ENCODE results near the gene PSME4.
"Not testable (repeated sequence)": the region's sequence is repeated elsewhere in the genome, so short reads cannot be mapped to it uniquely, and the experiment has no call there.

The PSME4 gene

GRCh38 chr2:53854678-53855077, 116.1 kb downstream of the PSME4 start:
- no peak for DNase-seq (ENCODE audit: low read depth)
- no peak overlapping the region for H3K4me3 ChIP-seq (ENCODE audit: low read depth, low read length)

DNA sequence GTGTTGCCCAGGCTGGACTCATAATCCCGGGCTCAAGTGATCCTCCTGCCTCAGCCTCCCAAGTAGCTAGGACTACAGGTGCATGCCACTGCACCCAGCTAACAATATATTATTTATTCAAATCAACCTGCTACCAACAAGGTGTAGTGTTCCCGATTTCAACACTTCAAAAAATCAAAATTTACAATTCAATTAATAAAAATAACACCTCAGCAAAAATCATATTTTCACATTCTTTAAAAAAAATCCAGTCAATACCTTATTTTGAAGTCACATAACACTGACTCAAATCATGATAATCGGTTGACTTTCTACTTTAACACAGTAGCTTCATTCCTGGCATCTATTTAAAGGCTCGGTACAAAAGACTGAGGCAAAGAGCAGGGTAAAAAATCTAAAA, 118.3 kb downstream of the PSME4 start:
- no peak overlapping the region for H3K4me3 ChIP-seq (ENCODE audit: low read depth, low read length)
- no peak for DNase-seq (ENCODE audit: low read depth)

- not testable (repeated sequence) for H3K4me3 ChIP-seq (ENCODE audit: low read depth, low read length); DNase-seq (ENCODE audit: low read depth)
Measured at GRCh38 chr2:53851052-53851757, 119.6 kb downstream of the PSME4 start.

DNA sequence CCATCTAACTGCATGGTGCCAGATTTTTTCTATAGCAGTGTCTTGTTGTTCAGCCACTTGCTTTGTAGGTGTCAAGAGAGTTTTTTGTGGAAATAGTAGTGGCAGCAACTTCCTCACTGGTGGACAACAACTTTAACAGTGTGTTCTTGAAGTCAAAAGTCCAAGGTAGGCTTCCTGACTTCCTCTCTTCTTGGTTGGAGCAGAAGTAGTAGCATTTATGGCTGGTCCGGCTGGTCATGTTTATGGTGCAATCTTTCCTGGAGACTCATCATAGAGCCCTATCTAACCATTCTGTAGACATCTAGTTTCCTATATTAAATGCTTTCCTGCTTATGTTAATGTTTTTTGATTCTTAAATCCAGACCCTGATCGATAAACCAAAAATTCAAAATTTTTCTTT, 122.7 kb downstream of the PSME4 start:
- no peak for DNase-seq (ENCODE audit: low read depth)
- H3K4me3 ChIP-seq (ENCODE audit: low read depth, low read length), result no peak overlapping the region

DNA sequence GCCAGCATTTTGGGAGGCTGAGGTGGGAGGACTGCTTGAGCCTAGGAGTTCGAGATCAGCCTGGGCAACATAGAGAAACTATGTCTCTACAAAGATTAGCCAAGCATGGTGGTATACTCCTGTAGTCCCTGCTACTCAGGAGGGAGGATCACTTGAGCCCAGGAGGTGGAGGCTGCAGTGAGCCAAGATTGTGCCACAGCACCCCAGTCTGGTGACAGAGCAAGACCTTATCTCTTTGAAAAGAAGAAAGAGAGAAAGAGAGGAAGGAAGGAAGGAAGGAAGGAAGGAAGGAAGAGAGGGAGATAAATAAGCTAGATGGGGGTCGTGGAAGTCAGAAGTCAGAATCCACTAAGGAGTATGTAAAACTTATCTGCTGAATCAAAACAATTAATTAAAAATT, 127.2 kb downstream of the PSME4 start:
- no peak for DNase-seq (ENCODE audit: low read depth)
- H3K4me3 ChIP-seq (ENCODE audit: low read depth, low read length), result no peak overlapping the region

DNA sequence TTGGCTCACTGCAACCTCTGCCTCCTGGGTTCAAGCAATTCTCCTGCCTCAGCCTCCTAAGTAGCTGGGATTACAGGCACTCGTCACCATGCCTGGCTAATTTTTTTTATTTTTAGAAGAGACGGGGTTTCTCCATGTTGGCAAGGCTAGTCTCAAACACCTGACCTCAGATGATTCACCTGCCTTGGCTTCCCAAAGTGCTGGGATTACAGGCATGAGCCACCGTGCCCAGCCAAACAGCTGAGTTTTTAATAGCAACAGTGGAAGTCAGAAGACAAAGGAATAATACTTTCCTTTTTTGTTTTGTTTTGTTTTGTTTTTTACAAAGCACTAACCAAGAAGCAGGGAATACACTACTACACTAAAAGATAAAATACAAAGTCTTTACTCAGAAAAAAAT, 127.9 kb downstream of the PSME4 start:
- DNase-seq (ENCODE audit: low read depth), result no peak
- no peak overlapping the region for H3K4me3 ChIP-seq (ENCODE audit: low read depth, low read length)

DNA sequence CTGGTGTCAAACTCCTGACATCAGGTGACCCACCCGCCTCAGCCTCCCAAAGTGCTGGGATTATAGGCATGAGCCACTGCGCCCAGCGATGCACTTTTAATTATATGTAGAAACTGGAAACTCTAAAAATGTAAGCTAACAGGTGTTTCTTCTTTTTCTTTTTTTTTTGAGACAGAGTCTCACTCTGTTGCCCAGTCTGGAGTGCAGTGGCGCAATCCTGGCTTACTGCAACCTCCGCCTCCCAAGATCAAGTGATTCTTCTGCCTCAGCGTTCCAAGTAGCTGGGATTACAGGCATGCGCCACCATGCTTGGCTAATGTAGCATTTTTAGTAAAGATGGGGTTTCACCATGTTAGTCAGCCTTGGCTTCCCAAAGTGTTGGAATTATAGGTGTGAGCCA, 129.1 kb downstream of the PSME4 start:
- DNase-seq (ENCODE audit: low read depth); H3K4me3 ChIP-seq (ENCODE audit: low read depth, low read length): not testable (repeated sequence)

DNA sequence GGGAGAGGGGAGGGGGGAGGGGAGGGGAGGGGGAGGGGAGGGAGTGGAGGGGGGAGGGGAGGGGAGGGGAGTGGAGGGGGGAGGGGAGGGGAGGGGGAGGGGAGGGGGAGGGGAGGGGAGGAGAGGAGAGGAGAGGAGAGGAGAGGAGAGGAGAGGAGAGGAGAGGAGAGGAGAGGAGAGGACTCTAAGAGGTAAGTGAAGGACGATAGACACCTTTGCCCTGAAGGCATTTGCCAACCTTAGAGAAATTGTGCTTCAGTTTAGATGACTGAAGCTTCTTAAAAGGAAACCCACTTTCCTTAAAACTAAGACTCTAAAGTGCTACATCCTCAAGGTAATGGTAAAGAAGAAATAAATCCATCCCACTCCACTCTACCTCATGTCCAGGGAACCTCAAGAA, 130.2 kb downstream of the PSME4 start:
- no peak overlapping the region for H3K4me3 ChIP-seq (ENCODE audit: low read depth, low read length)
- DNase-seq (ENCODE audit: low read depth), result no peak

DNA sequence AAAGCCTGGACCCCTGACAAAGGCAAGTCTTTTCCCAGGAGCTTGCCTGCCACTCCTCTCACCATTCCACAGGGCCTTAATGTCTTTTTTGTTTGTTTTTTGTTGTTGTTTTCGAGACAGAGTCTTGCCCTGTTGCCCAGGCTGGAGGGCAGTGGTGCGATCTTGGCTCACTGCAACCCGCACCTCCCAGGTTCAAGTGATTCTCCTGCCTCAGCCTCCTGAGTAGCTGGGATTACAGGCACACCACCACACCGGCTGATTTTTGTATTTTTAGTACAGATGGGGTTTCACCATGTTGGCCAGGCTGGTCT, 140.9 kb downstream of the PSME4 start:
- not testable (repeated sequence) for H3K4me3 ChIP-seq (ENCODE audit: low read depth, low read length); DNase-seq (ENCODE audit: low read depth)

DNA sequence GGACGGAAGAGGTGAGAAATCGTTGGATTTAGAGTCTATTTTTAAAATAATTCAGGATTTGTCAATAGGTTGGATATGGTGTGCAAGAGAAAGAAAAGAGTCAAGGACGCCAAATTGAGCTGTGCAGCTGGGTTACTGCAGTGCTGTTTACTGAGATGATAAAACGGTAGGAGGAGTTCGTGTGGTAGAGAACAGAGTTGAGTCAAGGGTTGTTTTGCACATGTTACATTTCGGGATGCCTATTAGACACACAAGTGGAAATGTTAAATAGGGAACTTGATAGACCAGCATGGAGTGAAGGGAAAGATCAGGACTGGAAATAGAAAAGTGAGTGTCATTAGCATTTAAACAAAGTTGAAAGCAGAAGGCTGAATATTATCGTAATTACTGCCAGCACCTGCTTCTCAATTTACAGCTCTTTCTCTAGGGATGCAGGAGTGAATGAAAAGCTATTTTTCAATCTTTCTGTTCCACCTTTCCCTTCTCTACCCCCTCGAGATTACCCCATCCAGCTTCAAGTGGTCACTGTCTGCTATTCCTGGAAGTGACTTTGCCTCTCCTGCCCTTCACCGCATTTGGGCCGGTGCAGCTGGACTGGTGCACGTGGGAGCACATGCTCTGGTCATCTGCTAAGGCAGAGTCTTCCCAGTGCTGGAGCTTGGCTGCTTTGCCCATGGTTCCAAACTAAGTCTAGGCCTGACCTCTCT, 141.4 kb downstream of the PSME4 start:
- DNase-seq (ENCODE audit: low read depth), result no peak
- no peak overlapping the region for H3K4me3 ChIP-seq (ENCODE audit: low read depth, low read length)

DNA sequence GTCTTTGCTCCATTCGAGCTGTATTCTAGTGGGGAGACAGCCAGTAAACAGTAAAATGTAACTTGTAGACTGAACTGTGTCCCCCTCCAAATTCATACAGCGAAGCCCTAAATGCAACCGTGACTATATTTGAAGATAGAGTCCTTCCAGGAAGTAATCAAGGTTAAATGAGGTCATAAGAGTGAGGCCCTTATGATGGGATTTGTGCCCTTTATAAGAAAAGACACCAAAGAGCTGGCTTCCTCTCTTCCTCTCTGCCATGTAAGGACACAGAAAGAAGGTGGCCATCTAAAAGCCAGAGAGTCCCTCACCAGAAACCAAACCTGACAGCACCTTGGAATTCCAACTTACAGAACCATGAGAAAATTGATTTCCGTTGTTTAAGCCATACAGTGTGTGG, 142.5 kb downstream of the PSME4 start:
- H3K4me3 ChIP-seq (ENCODE audit: low read depth, low read length), result no peak overlapping the region
- DNase-seq (ENCODE audit: low read depth), result no peak

DNA sequence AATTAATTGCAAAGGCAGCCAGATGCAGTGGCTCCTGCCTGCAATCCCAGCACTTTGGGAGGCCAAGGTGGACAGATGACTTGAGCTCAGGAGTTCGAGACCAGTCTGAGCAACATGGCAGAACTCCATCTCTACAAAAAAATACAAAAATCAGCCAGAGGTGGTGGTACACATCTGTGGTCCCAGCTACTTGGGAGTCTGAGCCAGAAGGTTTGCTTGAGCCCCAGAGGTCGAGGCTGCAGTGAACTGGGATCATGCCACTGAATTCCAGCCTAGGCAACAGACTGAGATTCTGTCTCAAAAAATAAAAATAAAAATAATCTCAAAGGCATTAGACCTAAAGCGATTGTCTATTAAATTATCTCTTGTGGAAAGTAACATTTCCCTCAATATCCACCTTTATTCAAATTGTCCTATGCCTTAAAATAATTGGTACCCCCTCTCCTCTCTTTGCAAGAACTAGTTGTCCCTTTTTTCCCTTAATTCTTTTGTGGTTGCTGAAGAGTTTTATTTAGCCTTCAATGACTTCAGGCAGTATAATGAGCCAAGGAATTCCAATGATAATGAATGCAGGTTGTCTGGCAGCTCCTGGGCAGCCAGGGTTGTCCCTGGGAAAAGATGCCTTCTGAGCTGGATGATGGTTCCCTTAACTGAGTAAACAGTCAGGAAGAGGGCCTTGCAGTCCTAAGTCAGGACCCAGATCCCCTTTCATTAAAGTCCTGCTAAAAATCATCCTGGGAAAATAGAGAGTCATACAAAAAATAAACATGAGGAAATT, 143.2 kb downstream of the PSME4 start:
- no peak for DNase-seq (ENCODE audit: low read depth)

GRCh38 chr2:53826587-53827397, 144.0 kb downstream of the PSME4 start:
- no peak overlapping the region for H3K4me3 ChIP-seq (ENCODE audit: low read depth, low read length)
- DNase-seq (ENCODE audit: low read depth), result no peak

More for the DNA sequence above, 143.2 kb downstream of the PSME4 start:
- H3K4me3 ChIP-seq (ENCODE audit: low read depth, low read length), result no peak overlapping the region

- DNase-seq (ENCODE audit: low read depth), result no peak
Measured at GRCh38 chr2:53826030-53826410, 144.8 kb downstream of the PSME4 start.

DNA sequence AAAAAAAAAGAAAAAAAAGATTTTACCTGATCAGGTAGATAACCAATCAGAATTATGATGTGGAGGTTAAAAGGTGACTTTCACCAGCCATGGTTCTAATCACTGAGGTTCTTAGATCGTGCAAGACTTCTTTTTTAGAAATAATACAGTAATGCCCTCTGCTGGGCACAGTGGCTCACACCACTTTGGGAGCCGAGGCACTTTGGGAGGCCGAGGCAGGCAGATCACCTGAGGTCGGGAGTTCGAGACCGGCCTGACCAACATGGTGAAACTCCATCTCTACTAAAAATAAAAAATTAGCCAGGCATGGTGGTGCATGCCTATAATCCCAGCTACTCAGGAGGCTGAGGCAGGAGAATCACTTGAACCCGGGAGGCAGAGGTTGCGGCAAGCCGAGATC, 147.2 kb downstream of the PSME4 start:
- not testable (repeated sequence) for H3K4me3 ChIP-seq (ENCODE audit: low read depth, low read length); DNase-seq (ENCODE audit: low read depth)

More at GRCh38 chr2:53826030-53826410, 144.8 kb downstream of the PSME4 start:
- no peak overlapping the region for H3K4me3 ChIP-seq (ENCODE audit: low read depth, low read length)

GRCh38 chr2:53821810-53822209, 149.0 kb downstream of the PSME4 start:
- no peak overlapping the region for H3K4me3 ChIP-seq (ENCODE audit: low read depth, low read length)
- DNase-seq (ENCODE audit: low read depth), result no peak

GRCh38 chr2:53820711-53821110, 150.1 kb downstream of the PSME4 start:
- H3K4me3 ChIP-seq (ENCODE audit: low read depth, low read length), result no peak overlapping the region
- no peak for DNase-seq (ENCODE audit: low read depth)

GRCh38 chr2:53820048-53820447, 150.7 kb downstream of the PSME4 start:
- H3K4me3 ChIP-seq (ENCODE audit: low read depth, low read length), result no peak overlapping the region

GRCh38 chr2:53819634-53820033, 151.2 kb downstream of the PSME4 start:
- no peak for DNase-seq (ENCODE audit: low read depth)
- H3K4me3 ChIP-seq (ENCODE audit: low read depth, low read length), result no peak overlapping the region

More at GRCh38 chr2:53820048-53820447, 150.7 kb downstream of the PSME4 start:
- no peak for DNase-seq (ENCODE audit: low read depth)

Data from skeletal muscle cell (primary cell).